NCI-H226 (cell line): ENCODE results near the gene BZW1.
"Not testable (repeated sequence)": the region's sequence is repeated elsewhere in the genome, so short reads cannot be mapped to it uniquely, and the experiment has no call there.

Experiments
- DNase-seq: peaks from one replicate; pipeline ENCODE4 v3.0.0-alpha.2; 2015

BZW1 gene

GRCh38 chr2:200794143-200794542, 17.6 kb upstream of the BZW1 start:
- DNase-seq, result no peak

- DNase-seq, result peak; percentile 13
These were observed 16.7 kb upstream of the BZW1 start for GRCh38 chr2:200795028-200795440.

GRCh38 chr2:200796561-200796960, 15.1 kb upstream of the BZW1 start:
- DNase-seq, result no peak

GRCh38 chr2:200797242-200797770, 14.4 kb upstream of the BZW1 start:
- peak; percentile 37 for DNase-seq

GRCh38 chr2:200798514-200798913, 13.2 kb upstream of the BZW1 start:
- no peak for DNase-seq

- no peak for DNase-seq
These were observed 11.3 kb upstream of the BZW1 start for GRCh38 chr2:200800458-200800857.

GRCh38 chr2:200801431-200801830, 10.3 kb upstream of the BZW1 start:
- not testable (repeated sequence) for DNase-seq

- DNase-seq, result no peak
These were observed 2.0 kb upstream of the BZW1 start for GRCh38 chr2:200809506-200810251.

GRCh38 chr2:200810252-200810997, 1.3 kb upstream of the BZW1 start:
- DNase-seq, result no peak

GRCh38 chr2:200810998-200811332, 745 bp upstream of the BZW1 start:
- DNase-seq, result no peak

- DNase-seq, result peak; percentile 34
These were observed 662 bp downstream of the BZW1 start for GRCh38 chr2:200812122-200813022.

GRCh38 chr2:200814276-200814815, 2.6 kb downstream of the BZW1 start:
- DNase-seq, result no peak

GRCh38 chr2:200814917-200815316, 3.2 kb downstream of the BZW1 start:
- DNase-seq, result no peak

GRCh38 chr2:200818732-200819131, 7.0 kb downstream of the BZW1 start:
- DNase-seq, result not testable (repeated sequence)

GRCh38 chr2:200820573-200821234, 9.0 kb downstream of the BZW1 start:
- no peak for DNase-seq

GRCh38 chr2:200821686-200822245, 10.1 kb downstream of the BZW1 start:
- no peak for DNase-seq

- no peak for DNase-seq
These were observed 16.4 kb downstream of the BZW1 start for GRCh38 chr2:200828104-200828503.

- DNase-seq, result no peak
These were observed 17.0 kb downstream of the BZW1 start for GRCh38 chr2:200828572-200829257.

GRCh38 chr2:200829258-200829655, 17.5 kb downstream of the BZW1 start:
- DNase-seq, result no peak

- no peak for DNase-seq
These were observed 23.0 kb downstream of the BZW1 start for GRCh38 chr2:200834701-200835100.

GRCh38 chr2:200839513-200839912, 27.8 kb downstream of the BZW1 start:
- no peak for DNase-seq
